ENCODE measurements around the gene SMTNL1. TPM values are rescaled to one million over a fixed set of nuclear protein-coding genes. Genes with fewer than 3 reads are reported as not detected.

Gene SMTNL1
- polyA plus RNA-seq, 1 experiment, result not detected

DNA sequence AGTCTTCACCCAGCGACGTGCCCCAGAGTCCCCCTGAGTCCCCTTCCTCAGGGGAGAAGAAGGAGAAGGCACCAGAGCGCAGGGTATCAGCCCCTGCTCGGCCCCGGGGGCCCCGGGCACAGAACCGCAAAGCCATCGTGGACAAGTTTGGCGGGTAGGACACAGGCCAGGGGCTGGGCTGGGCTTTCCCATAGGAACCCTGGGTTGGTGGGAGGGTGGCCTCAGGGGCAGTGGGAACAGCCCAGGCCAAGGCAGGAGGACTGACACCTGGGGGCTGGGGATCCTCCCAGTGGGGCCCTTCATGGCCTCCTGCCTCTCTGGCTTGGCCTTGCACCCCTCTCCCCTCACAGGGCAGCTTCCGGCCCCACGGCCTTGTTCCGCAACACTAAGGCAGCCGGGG, 8.5 kb downstream of the SMTNL1 start:
- POLR2A ChIA-PET, result no interaction called here
- CTCF ChIA-PET, result interaction anchor here (0.6 to 1.7 kb wide), 4 partner anchors 51 to 98 kb away, joined by 3 to 5 read pairs (median 3); no protein-coding TSS in a partner anchor
- TF ChIP-seq, protein P1, sequence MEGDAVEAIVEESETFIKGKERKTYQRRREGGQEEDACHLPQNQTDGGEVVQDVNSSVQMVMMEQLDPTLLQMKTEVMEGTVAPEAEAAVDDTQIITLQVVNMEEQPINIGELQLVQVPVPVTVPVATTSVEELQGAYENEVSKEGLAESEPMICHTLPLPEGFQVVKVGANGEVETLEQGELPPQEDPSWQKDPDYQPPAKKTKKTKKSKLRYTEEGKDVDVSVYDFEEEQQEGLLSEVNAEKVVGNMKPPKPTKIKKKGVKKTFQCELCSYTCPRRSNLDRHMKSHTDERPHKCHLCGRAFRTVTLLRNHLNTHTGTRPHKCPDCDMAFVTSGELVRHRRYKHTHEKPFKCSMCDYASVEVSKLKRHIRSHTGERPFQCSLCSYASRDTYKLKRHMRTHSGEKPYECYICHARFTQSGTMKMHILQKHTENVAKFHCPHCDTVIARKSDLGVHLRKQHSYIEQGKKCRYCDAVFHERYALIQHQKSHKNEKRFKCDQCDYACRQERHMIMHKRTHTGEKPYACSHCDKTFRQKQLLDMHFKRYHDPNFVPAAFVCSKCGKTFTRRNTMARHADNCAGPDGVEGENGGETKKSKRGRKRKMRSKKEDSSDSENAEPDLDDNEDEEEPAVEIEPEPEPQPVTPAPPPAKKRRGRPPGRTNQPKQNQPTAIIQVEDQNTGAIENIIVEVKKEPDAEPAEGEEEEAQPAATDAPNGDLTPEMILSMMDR (IDR thresholded peaks at IDR 0.05; ENCODE audit: insufficient read depth, low read depth, low read length), result no peak
- no peak overlapping the region for H3K4me3 ChIP-seq (ENCODE audit: low read depth, low read length)
- peaks cover 4% of the 10 kb centered on the region for H3K36me3 ChIP-seq (ENCODE audit: control insufficient read depth, insufficient read depth, low read length)
- no peaks in the 10 kb centered on the region; the same call in 1 of the 2 replicates for H3K27me3 ChIP-seq (ENCODE audit: control insufficient read depth, insufficient read depth, low read length)
- DNase-seq (ENCODE audit: low read depth), result no peak

DNA sequence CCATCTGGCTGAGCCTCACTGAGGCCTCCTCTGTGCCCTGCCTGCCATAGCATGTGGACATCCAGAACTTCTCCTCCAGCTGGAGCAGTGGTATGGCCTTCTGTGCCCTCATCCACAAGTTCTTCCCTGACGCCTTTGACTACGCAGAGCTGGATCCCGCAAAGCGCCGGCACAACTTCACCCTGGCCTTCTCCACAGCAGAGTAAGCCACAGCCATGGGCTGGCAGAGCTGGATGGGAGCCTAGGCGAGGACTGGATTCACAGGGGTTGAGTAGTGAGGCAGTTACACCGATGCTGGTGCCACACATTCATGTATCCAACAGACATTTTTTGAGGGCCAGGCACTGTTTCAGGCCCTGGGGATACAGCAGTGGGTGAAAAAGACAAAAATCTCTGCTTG, 9.1 kb downstream of the SMTNL1 start:
- no peak overlapping the region for H3K4me3 ChIP-seq (ENCODE audit: low read depth, low read length)
- CTCF ChIA-PET, result interaction anchor here (0.9 to 1.7 kb wide), 3 partner anchors 89 to 201 kb away, joined by 3 read pairs; no protein-coding TSS in a partner anchor
- POLR2A ChIA-PET, result no interaction called here

DNA sequence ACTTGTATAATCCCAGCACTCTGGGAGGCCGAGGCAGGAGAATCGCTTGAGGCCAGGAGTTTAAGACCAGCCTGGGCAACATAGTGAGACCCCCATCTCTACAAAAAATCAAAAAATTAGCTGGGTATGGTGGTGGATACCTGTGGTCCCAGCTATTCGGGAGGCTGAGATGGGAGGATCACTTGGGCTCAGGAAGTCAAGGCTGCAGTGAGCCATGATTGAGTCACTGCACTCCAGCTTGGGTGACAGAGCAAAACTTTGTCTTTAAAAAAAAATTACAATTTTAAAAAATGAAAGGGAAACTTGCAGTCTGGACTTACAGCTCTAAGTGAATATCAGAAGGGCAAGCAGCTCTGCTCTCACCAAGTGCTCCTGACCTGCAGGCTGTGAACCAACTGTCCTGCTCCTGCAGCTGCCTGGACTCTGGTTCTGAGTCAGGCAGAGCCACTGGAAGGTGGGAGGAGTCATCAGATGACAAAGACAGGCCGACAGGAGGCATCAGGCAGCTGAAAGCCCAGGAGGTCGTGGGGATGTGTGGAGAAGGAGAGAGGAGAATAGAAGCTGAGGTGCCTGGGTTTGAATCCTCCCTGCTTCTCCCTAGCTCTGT, 9.6 kb downstream of the SMTNL1 start:
- TF ChIP-seq, protein P1 (IDR thresholded peaks at IDR 0.05; ENCODE audit: insufficient read depth, low read depth, low read length), result peak; percentile 24; the same call in 1 of the 2 replicates
- no peak for DNase-seq (ENCODE audit: low read depth)
- Histone ChIP-seq H3K36me3 (ENCODE audit: control insufficient read depth, insufficient read depth, low read length) (peaks cover 8% of the 10 kb centered on the region), H3K4me3 (ENCODE audit: low read depth, low read length) (no peak overlapping the region), H3K27me3 (ENCODE audit: control insufficient read depth, insufficient read depth, low read length) (no peaks in the 10 kb centered on the region; the same call in 1 of the 2 replicates)
- CTCF ChIA-PET, result interaction anchor here (0.8 to 1.7 kb wide), 6 partner anchors 21 to 202 kb away, joined by 3 to 4 read pairs (median 3); no protein-coding TSS in a partner anchor
- POLR2A ChIA-PET, result no interaction called here

More for the DNA sequence above, 9.1 kb downstream of the SMTNL1 start:
- TF ChIP-seq, protein P1 (IDR thresholded peaks at IDR 0.05; ENCODE audit: insufficient read depth, low read depth, low read length), result no peak
- no peaks in the 10 kb centered on the region; the same call in 1 of the 2 replicates for H3K27me3 ChIP-seq (ENCODE audit: control insufficient read depth, insufficient read depth, low read length)
- DNase-seq (ENCODE audit: low read depth), result no peak
- H3K36me3 ChIP-seq (ENCODE audit: control insufficient read depth, insufficient read depth, low read length), result peaks cover 6% of the 10 kb centered on the region

DNA sequence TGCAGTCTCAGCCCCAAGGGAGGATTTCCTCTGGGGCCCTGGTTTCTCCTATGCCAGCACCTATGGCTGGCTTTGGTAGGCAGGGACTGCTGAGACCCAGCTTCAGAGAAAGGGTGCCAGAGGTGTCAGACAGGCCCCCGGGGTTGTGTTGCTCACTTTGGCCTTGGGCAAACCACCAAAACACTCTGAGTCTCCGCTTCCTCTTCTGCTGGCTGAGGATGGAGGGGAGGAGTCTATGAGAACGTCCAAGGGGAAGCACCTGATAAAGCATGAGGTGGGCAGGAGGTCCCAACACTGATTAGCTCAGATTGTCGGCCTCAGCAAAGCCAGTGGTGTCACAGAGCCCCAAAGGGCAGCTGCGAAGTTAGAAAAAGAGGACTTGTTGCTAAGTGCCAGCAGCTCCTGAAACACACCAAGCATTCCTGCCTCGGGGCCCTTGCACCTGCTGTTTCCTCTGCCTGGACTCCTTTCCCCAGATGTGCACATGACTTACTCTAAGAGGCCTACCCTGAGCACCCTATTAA, 10.5 kb downstream of the SMTNL1 start:
- no peaks in the 10 kb centered on the region for H3K27me3 ChIP-seq (ENCODE audit: control insufficient read depth, insufficient read depth, low read length)
- DNase-seq (ENCODE audit: low read depth), result no peak
- H3K4me3 ChIP-seq (ENCODE audit: low read depth, low read length), result no peak overlapping the region
- CTCF ChIA-PET, result interaction anchor here (1.1 to 1.5 kb wide), 3 partner anchors 9 to 97 kb away, joined by 3 to 4 read pairs (median 4); no protein-coding TSS in a partner anchor
- peaks cover 11% of the 10 kb centered on the region for H3K36me3 ChIP-seq (ENCODE audit: control insufficient read depth, insufficient read depth, low read length)
- TF ChIP-seq, protein P1 (IDR thresholded peaks at IDR 0.05; ENCODE audit: insufficient read depth, low read depth, low read length), result no peak
- POLR2A ChIA-PET, result no interaction called here

DNA sequence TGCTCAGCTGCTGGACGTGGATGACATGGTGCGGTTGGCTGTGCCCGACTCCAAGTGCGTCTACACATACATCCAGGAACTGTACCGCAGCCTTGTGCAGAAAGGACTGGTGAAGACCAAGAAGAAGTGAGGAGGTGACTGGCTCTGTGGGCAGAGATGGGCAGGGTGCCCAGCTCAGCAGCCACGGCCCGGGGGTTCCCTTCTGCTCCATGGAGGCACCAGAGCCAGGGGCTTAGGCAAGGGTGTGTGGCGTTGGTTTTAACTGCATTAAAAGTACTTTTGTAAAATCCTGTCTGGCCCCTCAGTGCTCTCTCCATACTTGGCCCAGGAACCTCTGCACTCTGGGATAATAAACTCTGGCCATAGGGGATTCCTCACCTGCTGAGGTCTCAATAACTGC, 12.6 kb downstream of the SMTNL1 start:
- Histone ChIP-seq H3K36me3 (ENCODE audit: control insufficient read depth, insufficient read depth, low read length) (peaks cover 16% of the 10 kb centered on the region), H3K27me3 (ENCODE audit: control insufficient read depth, insufficient read depth, low read length) (no peaks in the 10 kb centered on the region), H3K4me3 (ENCODE audit: low read depth, low read length) (no peak overlapping the region)
- ChIA-PET POLR2A (no interaction called here), CTCF (interaction anchor here (0.6 to 1.5 kb wide), 6 partner anchors 9 to 217 kb away, joined by 3 to 5 read pairs (median 4); no protein-coding TSS in a partner anchor)
- no peak for DNase-seq (ENCODE audit: low read depth)
- TF ChIP-seq, protein P1 (IDR thresholded peaks at IDR 0.05; ENCODE audit: insufficient read depth, low read depth, low read length), result no peak
